ENCODE data around the gene GJC3. TPM values are rescaled to one million over a fixed set of nuclear protein-coding genes. Genes with fewer than 3 reads are reported as not detected.
"Not testable (repeated sequence)": the region's sequence is repeated elsewhere in the genome, so short reads cannot be mapped to it uniquely, and the experiment has no call there.

The GJC3 gene
- total RNA-seq, 4 donors from 2014 or later = not detected

- H3K4me3 ChIP-seq = no peak overlapping the region
- H3K4me1 ChIP-seq = no peaks in the 10 kb centered on the region
- no peak for TF ChIP-seq POLR2AphosphoS5 (IDR thresholded peaks at IDR 0.05)
- TF ChIP-seq POLR2A (IDR thresholded peaks at IDR 0.05) = no peak
- TF ChIP-seq CTCF (IDR thresholded peaks at IDR 0.05) = no peak
- no peak for TF ChIP-seq EP300 (IDR thresholded peaks at IDR 0.05; ENCODE audit: low read depth)
- WGBS, 2 donors (ENCODE audit: low coverage in 1 of 2) = 56 to 60% methylated on average over 3 to 5 of the region's 5 CpGs
- H3K27ac ChIP-seq = no peak overlapping the region
- H3K27me3 ChIP-seq = no peaks in the 10 kb centered on the region
- intact Hi-C loops (cut with DNase I; ENCODE audit: low total_unique reads) (no loop called here), in situ Hi-C loops (cut with MboI; ENCODE audit: low pct_ligation_motif_present in 1 of 4, low pct_unique_long_range_greater_than_20kb in 1 of 4, low sequenced_read_pairs in 3 of 4) (no loop called here)
- no peaks in the 10 kb centered on the region for H3K9me3 ChIP-seq
- H3K36me3 ChIP-seq = peaks cover 0 to 21% (median 0%) of the 10 kb centered on the region in 4 donors
- DNase-seq = no peak
Observed at GRCh38 chr7:99893280-99893679, 36.1 kb downstream of the GJC3 start.

GRCh38 chr7:99890348-99890747 lies 39.1 kb downstream of the GJC3 start:
- DNase-seq; H3K4me3 ChIP-seq; intact Hi-C loops (cut with DNase I; ENCODE audit: low total_unique reads); H3K27me3 ChIP-seq; in situ Hi-C loops (cut with MboI; ENCODE audit: low pct_ligation_motif_present in 1 of 4, low pct_unique_long_range_greater_than_20kb in 1 of 4, low sequenced_read_pairs in 3 of 4); H3K9me3 ChIP-seq; H3K27ac ChIP-seq; H3K4me1 ChIP-seq: not testable (repeated sequence)
- 89 to 96% methylated on average over 2 of the region's 2 CpGs for WGBS, 2 donors (ENCODE audit: low coverage in 1 of 2)
- peaks cover 0 to 21% (median 0%) of the 10 kb centered on the region in 4 donors for H3K36me3 ChIP-seq

- H3K4me3 ChIP-seq; H3K27ac ChIP-seq; in situ Hi-C loops (cut with MboI; ENCODE audit: low pct_ligation_motif_present in 1 of 4, low pct_unique_long_range_greater_than_20kb in 1 of 4, low sequenced_read_pairs in 3 of 4); H3K4me1 ChIP-seq; H3K27me3 ChIP-seq; H3K9me3 ChIP-seq; DNase-seq: not testable (repeated sequence)
- 87% methylated on average over 9 of the region's 29 CpGs; no CpG with 5 or more reads in 1 of the 2 donors for WGBS, 2 donors (ENCODE audit: low coverage in 1 of 2)
- peaks cover 0 to 21% (median 0%) of the 10 kb centered on the region in 4 donors for H3K36me3 ChIP-seq
- intact Hi-C loops (cut with DNase I; ENCODE audit: low total_unique reads) = loop anchor here (10.0 kb wide), 1 partner anchor 1376 kb away; no protein-coding TSS in a partner anchor
Observed at GRCh38 chr7:99888366-99888765, 41.1 kb downstream of the GJC3 start.

DNA sequence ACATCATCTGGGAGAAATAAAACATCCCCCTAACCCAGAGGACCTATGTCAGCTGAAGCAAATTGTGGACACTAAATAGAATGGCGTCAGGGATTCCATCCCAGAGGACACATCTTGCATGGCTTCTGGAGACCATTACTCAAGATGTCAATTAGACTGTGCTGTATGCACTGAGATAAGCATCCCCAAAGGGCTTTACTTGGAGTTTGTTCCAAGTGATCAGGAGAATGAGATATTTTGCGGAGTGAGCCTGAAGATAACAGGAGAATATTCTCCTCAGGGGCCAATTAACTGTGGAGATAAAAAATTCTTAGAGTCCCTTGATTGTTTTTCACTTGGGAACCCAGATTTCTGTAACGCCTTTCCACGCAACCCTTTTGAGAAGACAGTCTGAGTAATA lies 48.0 kb downstream of the GJC3 start:
- Histone ChIP-seq H3K4me3 (no peak overlapping the region), H3K27ac (no peak overlapping the region), H3K9me3 (no peaks in the 10 kb centered on the region), H3K36me3 (no peaks in the 10 kb centered on the region), H3K27me3 (no peaks in the 10 kb centered on the region), H3K4me1 (no peaks in the 10 kb centered on the region)
- in situ Hi-C loops (cut with MboI; ENCODE audit: low pct_ligation_motif_present in 1 of 4, low pct_unique_long_range_greater_than_20kb in 1 of 4, low sequenced_read_pairs in 3 of 4) (no loop called here), intact Hi-C loops (cut with DNase I; ENCODE audit: low total_unique reads) (loop anchor here (10.0 kb wide), 1 partner anchor 1383 kb away; no protein-coding TSS in a partner anchor)
- WGBS, 2 donors (ENCODE audit: low coverage in 1 of 2) = 91 to 93% methylated on average over 4 of the region's 4 CpGs
- no peak for DNase-seq
- TF ChIP-seq POLR2AphosphoS5 (IDR thresholded peaks at IDR 0.05) = no peak
- no peak for TF ChIP-seq POLR2A (IDR thresholded peaks at IDR 0.05)
- TF ChIP-seq CTCF (IDR thresholded peaks at IDR 0.05) = no peak
- no peak for TF ChIP-seq EP300 (IDR thresholded peaks at IDR 0.05; ENCODE audit: low read depth)

DNA sequence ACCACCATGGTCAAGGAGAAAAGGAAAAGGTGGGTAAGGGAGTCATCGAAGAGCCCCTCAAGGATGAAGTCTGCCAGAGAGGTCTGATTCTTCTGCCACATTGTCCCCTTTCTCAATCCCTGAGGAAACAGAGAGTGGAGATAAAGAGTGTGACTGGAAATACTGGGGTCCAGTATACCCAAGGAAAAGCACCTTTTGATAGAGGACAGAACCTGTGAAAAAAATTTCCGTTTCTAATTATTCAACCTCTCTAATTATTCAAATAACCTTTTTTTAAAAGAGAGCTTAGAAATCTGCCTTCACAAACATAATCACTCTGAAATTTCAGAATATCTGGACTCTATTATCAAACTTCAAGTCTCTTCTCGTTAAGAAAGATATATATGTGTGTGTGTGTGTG lies 52.5 kb downstream of the GJC3 start, which contains the start of gene OR2AE1:
Gene OR2AE1, minus strand, starts transcription at position 101 of the 400 bp plus-strand sequence. Its CDS starts 0 bp downstream, at position 101.
- no peak within 1 kb of the TSS for H3K4me3 ChIP-seq
- no peaks in the 10 kb centered on the region for H3K36me3 ChIP-seq
- no peaks in the 10 kb centered on the region for H3K4me1 ChIP-seq
- no peaks in the 10 kb centered on the region for H3K27me3 ChIP-seq
- intact Hi-C loops (cut with DNase I; ENCODE audit: low total_unique reads) = no loop called here
- WGBS, 2 donors (ENCODE audit: low coverage in 1 of 2) = 82 to 92% methylated on average over 3 of the region's 3 CpGs
- no peaks in the 10 kb centered on the region for H3K9me3 ChIP-seq
- in situ Hi-C loops (cut with MboI; ENCODE audit: low pct_ligation_motif_present in 1 of 4, low pct_unique_long_range_greater_than_20kb in 1 of 4, low sequenced_read_pairs in 3 of 4) = no loop called here
- TF ChIP-seq POLR2AphosphoS5 (IDR thresholded peaks at IDR 0.05) (no peak), CTCF (IDR thresholded peaks at IDR 0.05) (no peak), EP300 (IDR thresholded peaks at IDR 0.05; ENCODE audit: low read depth) (no peak), POLR2A (IDR thresholded peaks at IDR 0.05) (no peak)
- no peak for DNase-seq
- H3K27ac ChIP-seq = no peak within 1 kb of the TSS

All from transverse colon (tissue), 4 donors.